ENCODE data around the gene CENPP. TPM values are rescaled to one million over a fixed set of nuclear protein-coding genes. Genes with fewer than 3 reads are reported as not detected.
"Not testable (repeated sequence)": the region's sequence is repeated elsewhere in the genome, so short reads cannot be mapped to it uniquely, and the experiment has no call there.

Gene CENPP
- total RNA-seq, 1 experiment from 2014 or later: 4.2 TPM

DNA sequence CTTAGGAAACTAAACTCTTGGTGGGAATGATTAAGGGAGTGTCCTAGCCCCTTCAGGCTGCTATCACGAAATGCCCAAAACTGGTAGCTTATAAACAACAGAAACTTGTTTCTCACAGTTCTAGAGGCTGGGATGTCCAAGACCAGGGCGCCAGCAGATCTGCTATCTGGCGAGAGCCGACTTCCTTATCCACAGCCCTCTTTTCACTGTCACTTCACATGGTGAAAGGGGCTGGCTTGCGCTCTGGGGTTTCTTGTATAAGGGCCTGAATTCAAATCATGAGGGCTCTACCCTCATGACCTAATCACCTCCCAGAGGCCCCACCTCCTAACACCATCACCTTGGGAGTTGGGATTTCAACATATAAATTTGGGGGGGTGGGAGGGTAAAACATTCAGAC lies 295.1 kb downstream of the CENPP start:
- Mint-ChIP-seq H3K4me1 (ENCODE audit: insufficient read depth, unreplicated experiment) (no peaks in the 10 kb centered on the region), H3K27me3 (ENCODE audit: insufficient read depth, unreplicated experiment) (no peaks in the 10 kb centered on the region), H3K9me3 (ENCODE audit: unreplicated experiment) (no peaks in the 10 kb centered on the region), H3K27ac (ENCODE audit: low read depth, unreplicated experiment) (no peak overlapping the region), H3K36me3 (ENCODE audit: insufficient read depth, unreplicated experiment) (peaks cover 84% of the 10 kb centered on the region), H3K4me3 (ENCODE audit: unreplicated experiment) (no peak overlapping the region)
- ChIA-PET POLR2A (interaction anchor here (0.8 kb wide), 1 partner anchor 10 kb away, joined by 5 read pairs; no protein-coding TSS in a partner anchor), CTCF (interaction anchor here (0.8 kb wide), 1 partner anchor 11 kb away, joined by 3 read pairs; no protein-coding TSS in a partner anchor)
- TF ChIP-seq, protein P1, sequence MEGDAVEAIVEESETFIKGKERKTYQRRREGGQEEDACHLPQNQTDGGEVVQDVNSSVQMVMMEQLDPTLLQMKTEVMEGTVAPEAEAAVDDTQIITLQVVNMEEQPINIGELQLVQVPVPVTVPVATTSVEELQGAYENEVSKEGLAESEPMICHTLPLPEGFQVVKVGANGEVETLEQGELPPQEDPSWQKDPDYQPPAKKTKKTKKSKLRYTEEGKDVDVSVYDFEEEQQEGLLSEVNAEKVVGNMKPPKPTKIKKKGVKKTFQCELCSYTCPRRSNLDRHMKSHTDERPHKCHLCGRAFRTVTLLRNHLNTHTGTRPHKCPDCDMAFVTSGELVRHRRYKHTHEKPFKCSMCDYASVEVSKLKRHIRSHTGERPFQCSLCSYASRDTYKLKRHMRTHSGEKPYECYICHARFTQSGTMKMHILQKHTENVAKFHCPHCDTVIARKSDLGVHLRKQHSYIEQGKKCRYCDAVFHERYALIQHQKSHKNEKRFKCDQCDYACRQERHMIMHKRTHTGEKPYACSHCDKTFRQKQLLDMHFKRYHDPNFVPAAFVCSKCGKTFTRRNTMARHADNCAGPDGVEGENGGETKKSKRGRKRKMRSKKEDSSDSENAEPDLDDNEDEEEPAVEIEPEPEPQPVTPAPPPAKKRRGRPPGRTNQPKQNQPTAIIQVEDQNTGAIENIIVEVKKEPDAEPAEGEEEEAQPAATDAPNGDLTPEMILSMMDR (IDR thresholded peaks at IDR 0.05; ENCODE audit: unreplicated experiment): no peak
- intact Hi-C loops (cut with micrococcal nuclease): no loop called here
- no peak for DNase-seq (ENCODE audit: unreplicated experiment)
- BruUV-seq (replicated peaks): no TSS peak

DNA sequence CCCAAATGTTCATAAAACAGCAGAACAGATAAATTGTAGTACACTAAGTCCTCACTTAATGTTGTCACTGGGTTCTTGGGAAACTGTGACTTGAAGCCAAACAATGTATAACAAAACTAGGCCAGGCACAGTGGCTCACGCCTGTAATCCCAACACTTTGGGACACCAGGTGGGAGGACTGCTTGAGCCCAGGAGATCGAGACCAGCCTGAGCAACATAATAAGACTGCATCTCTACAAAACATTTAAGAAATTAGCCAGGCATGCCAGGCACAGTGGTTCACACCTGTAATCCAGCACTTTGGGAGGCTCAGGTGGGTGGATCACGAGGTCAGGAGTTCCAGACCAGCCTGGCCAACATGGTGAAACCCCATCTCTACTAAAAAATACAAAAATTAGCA lies 298.2 kb downstream of the CENPP start:
- H3K4me1 Mint-ChIP-seq (ENCODE audit: insufficient read depth, unreplicated experiment); H3K4me3 Mint-ChIP-seq (ENCODE audit: unreplicated experiment); H3K27me3 Mint-ChIP-seq (ENCODE audit: insufficient read depth, unreplicated experiment); H3K9me3 Mint-ChIP-seq (ENCODE audit: unreplicated experiment); BruUV-seq (replicated peaks); intact Hi-C loops (cut with micrococcal nuclease); DNase-seq (ENCODE audit: unreplicated experiment); POLR2A ChIA-PET; H3K27ac Mint-ChIP-seq (ENCODE audit: low read depth, unreplicated experiment): not testable (repeated sequence)
- H3K36me3 Mint-ChIP-seq (ENCODE audit: insufficient read depth, unreplicated experiment): peaks cover 78% of the 10 kb centered on the region
- CTCF ChIA-PET: interaction anchor here (0.5 to 0.6 kb wide), 2 partner anchors 133 to 312 kb away, joined by 3 to 4 read pairs; no protein-coding TSS in a partner anchor

DNA sequence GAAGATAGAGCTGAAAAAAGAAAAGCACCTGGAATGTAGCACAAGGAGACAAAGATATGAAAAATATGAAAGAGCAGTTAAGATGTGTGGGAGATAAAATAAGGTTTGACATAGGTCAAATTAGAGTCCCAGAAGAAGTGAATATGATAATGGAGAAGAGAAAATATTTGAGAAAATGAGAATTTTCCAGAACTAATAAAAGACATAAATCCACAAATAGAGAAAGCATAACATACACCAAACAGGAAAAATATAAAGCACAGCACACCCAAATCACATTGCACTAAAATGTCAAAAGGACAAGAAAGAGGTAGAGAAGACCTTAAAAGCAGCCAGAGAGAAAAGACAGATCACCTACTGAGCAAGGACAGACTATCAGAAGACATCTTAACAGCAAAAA lies 300.7 kb downstream of the CENPP start:
- ChIA-PET POLR2A (no interaction called here), CTCF (interaction anchor here (1.4 kb wide), 1 partner anchor 10 kb away, joined by 3 read pairs; no protein-coding TSS in a partner anchor)
- no TSS peak for BruUV-seq (replicated peaks)
- Mint-ChIP-seq H3K27ac (ENCODE audit: low read depth, unreplicated experiment) (no peak overlapping the region), H3K4me3 (ENCODE audit: unreplicated experiment) (no peak overlapping the region), H3K27me3 (ENCODE audit: insufficient read depth, unreplicated experiment) (no peaks in the 10 kb centered on the region), H3K36me3 (ENCODE audit: insufficient read depth, unreplicated experiment) (peaks cover 88% of the 10 kb centered on the region), H3K9me3 (ENCODE audit: unreplicated experiment) (peaks cover 5% of the 10 kb centered on the region), H3K4me1 (ENCODE audit: insufficient read depth, unreplicated experiment) (peaks cover 6% of the 10 kb centered on the region)
- intact Hi-C loops (cut with micrococcal nuclease): no loop called here
- TF ChIP-seq, protein P1 (IDR thresholded peaks at IDR 0.05; ENCODE audit: unreplicated experiment): no peak
- DNase-seq (ENCODE audit: unreplicated experiment): no peak

GRCh38 chr9:92627651-92628050 lies 301.9 kb downstream of the CENPP start:
- H3K27me3 Mint-ChIP-seq (ENCODE audit: insufficient read depth, unreplicated experiment): no peaks in the 10 kb centered on the region
- peaks cover 88% of the 10 kb centered on the region for H3K36me3 Mint-ChIP-seq (ENCODE audit: insufficient read depth, unreplicated experiment)
- H3K9me3 Mint-ChIP-seq (ENCODE audit: unreplicated experiment): peaks cover 5% of the 10 kb centered on the region
- H3K27ac Mint-ChIP-seq (ENCODE audit: low read depth, unreplicated experiment): no peak overlapping the region
- no peak overlapping the region for H3K4me3 Mint-ChIP-seq (ENCODE audit: unreplicated experiment)
- BruUV-seq (replicated peaks): no TSS peak
- intact Hi-C loops (cut with micrococcal nuclease): no loop called here
- DNase-seq (ENCODE audit: unreplicated experiment): no peak
- ChIA-PET POLR2A (no interaction called here), CTCF (no interaction called here)
- TF ChIP-seq, protein P1 (IDR thresholded peaks at IDR 0.05; ENCODE audit: unreplicated experiment): no peak
- H3K4me1 Mint-ChIP-seq (ENCODE audit: insufficient read depth, unreplicated experiment): peaks cover 6% of the 10 kb centered on the region

Measured in MCF 10A (cell line).